ENCODE data around the gene IHH. TPM values are rescaled to one million over a fixed set of nuclear protein-coding genes. Genes with fewer than 3 reads are reported as not detected.

The IHH gene
- total RNA-seq, 6 donors from 2014 or later: 0.80 to 4.4 (median 1.5) TPM; not detected in 2

- H3K27ac ChIP-seq: peak overlapping the region in 2 of 4 donors; percentile 73 to 75
Observed at GRCh38 chr2:219081701-219082331, 21.1 kb upstream of the IHH start.

DNA sequence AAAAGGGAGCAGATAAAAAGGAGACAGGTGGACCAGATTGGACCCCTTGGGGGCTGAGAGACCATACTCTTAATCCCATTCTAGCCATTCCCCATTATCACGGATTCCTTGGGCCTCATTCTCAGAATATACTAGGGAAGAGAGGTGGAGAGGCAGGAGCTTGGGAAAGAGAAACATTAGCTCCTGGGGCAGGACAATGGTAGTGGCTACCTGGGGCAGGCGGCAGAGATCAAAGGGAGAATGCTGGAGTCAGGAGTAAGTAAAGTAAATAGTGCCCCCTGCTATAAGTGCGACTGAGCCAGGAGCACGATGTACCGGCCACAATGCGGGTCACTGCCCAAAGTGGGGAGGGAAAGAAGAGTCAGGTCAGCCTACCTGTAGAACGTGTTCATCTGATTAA lies 20.4 kb upstream of the IHH start:
- Histone ChIP-seq H3K27me3 (no peaks in the 10 kb centered on the region), H3K4me3 (no peak overlapping the region), H3K27ac (no peak overlapping the region), H3K4me1 (peaks cover 0 to 12% (median 9%) of the 10 kb centered on the region in 4 donors), H3K36me3 (peaks cover 0 to 19% (median 8%) of the 10 kb centered on the region in 4 donors), H3K9me3 (no peaks in the 10 kb centered on the region)
- DNase-seq (no peak), ATAC-seq (ENCODE audit: low FRiP score in 2 of 2) (no peak)
- TF ChIP-seq POLR2A (IDR thresholded peaks at IDR 0.05) (no peak), EP300 (IDR thresholded peaks at IDR 0.05) (no peak), CTCF (IDR thresholded peaks at IDR 0.05) (no peak), POLR2AphosphoS5 (IDR thresholded peaks at IDR 0.05) (no peak)
- WGBS, 2 donors: 84 to 90% methylated on average over 7 of the region's 7 CpGs

More at GRCh38 chr2:219081701-219082331, 21.1 kb upstream of the IHH start:
- no peak for TF ChIP-seq EP300 (IDR thresholded peaks at IDR 0.05)
- no peak for TF ChIP-seq POLR2AphosphoS5 (IDR thresholded peaks at IDR 0.05)
- TF ChIP-seq CTCF (IDR thresholded peaks at IDR 0.05): no peak
- TF ChIP-seq POLR2A (IDR thresholded peaks at IDR 0.05): no peak
- ATAC-seq (ENCODE audit: low FRiP score in 2 of 2): no peak
- Histone ChIP-seq H3K27me3 (no peaks in the 10 kb centered on the region), H3K36me3 (peaks cover 0 to 11% (median 3%) of the 10 kb centered on the region in 4 donors), H3K4me1 (peaks cover 0 to 17% (median 11%) of the 10 kb centered on the region in 4 donors), H3K9me3 (no peaks in the 10 kb centered on the region), H3K4me3 (no peak overlapping the region)
- DNase-seq: no peak

- Histone ChIP-seq H3K9me3 (no peaks in the 10 kb centered on the region), H3K36me3 (peaks cover 0 to 35% (median 17%) of the 10 kb centered on the region in 4 donors), H3K4me1 (peaks cover 0 to 12% (median 9%) of the 10 kb centered on the region in 4 donors), H3K4me3 (no peak overlapping the region), H3K27ac (no peak overlapping the region), H3K27me3 (no peaks in the 10 kb centered on the region)
- ATAC-seq (ENCODE audit: low FRiP score in 2 of 2) (no peak), DNase-seq (no peak)
- no peak for TF ChIP-seq POLR2A (IDR thresholded peaks at IDR 0.05)
- no peak for TF ChIP-seq POLR2AphosphoS5 (IDR thresholded peaks at IDR 0.05)
- no peak for TF ChIP-seq EP300 (IDR thresholded peaks at IDR 0.05)
- no peak for TF ChIP-seq CTCF (IDR thresholded peaks at IDR 0.05)
- WGBS, 2 donors: 83 to 91% methylated on average over 2 of the region's 2 CpGs
Observed at GRCh38 chr2:219079417-219079816, 18.7 kb upstream of the IHH start.

DNA sequence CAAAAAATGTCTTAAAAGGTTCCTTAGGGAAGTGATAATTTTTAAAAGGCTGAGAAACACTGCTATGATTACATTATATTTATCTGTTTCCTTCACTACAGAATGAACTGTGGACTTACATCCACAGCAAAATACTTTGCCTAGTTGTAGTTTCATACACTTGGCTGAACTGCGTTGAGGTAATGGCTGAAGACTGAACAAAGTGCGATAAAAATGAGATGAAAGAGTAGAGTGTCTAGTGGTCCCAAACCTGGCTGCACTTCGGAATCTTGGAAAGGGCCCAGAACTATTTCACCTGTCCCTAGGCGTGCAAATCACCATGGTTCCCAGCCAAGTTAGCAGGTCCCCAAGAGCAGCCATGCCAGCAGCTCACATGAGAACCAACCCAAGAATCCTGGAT lies 18.2 kb upstream of the IHH start:
- H3K4me3 ChIP-seq: no peak overlapping the region
- H3K36me3 ChIP-seq: peaks cover 0 to 37% (median 17%) of the 10 kb centered on the region in 4 donors
- DNase-seq (no peak), ATAC-seq (ENCODE audit: low FRiP score in 2 of 2) (no peak)
- peaks cover 0 to 12% (median 9%) of the 10 kb centered on the region in 4 donors for H3K4me1 ChIP-seq
- WGBS, 2 donors: 84 to 96% methylated on average over 4 of the region's 4 CpGs
- TF ChIP-seq EP300 (IDR thresholded peaks at IDR 0.05) (no peak), POLR2A (IDR thresholded peaks at IDR 0.05) (no peak), CTCF (IDR thresholded peaks at IDR 0.05) (no peak), POLR2AphosphoS5 (IDR thresholded peaks at IDR 0.05) (no peak)
- H3K27ac ChIP-seq: no peak overlapping the region
- H3K9me3 ChIP-seq: no peaks in the 10 kb centered on the region
- no peaks in the 10 kb centered on the region for H3K27me3 ChIP-seq

GRCh38 chr2:219078126-219078525 lies 17.4 kb upstream of the IHH start:
- WGBS, 2 donors: 93 to 96% methylated on average over 3 of the region's 3 CpGs

More at GRCh38 chr2:219078126-219078525, 17.4 kb upstream of the IHH start:
- no peak for ATAC-seq (ENCODE audit: low FRiP score in 2 of 2)
- H3K9me3 ChIP-seq: no peaks in the 10 kb centered on the region
- H3K4me1 ChIP-seq: peaks cover 0 to 18% (median 9%) of the 10 kb centered on the region in 4 donors
- no peak for DNase-seq
- no peak overlapping the region for H3K4me3 ChIP-seq
- H3K27ac ChIP-seq: no peak overlapping the region
- H3K36me3 ChIP-seq: peaks cover 0 to 37% (median 17%) of the 10 kb centered on the region in 4 donors
- no peak for TF ChIP-seq POLR2A (IDR thresholded peaks at IDR 0.05)
- TF ChIP-seq EP300 (IDR thresholded peaks at IDR 0.05): no peak
- TF ChIP-seq POLR2AphosphoS5 (IDR thresholded peaks at IDR 0.05): no peak
- TF ChIP-seq CTCF (IDR thresholded peaks at IDR 0.05): no peak
- no peaks in the 10 kb centered on the region for H3K27me3 ChIP-seq
